ENCODE data around the gene TANGO2. TPM values are rescaled to one million over a fixed set of nuclear protein-coding genes. Genes with fewer than 3 reads are reported as not detected.

TANGO2 gene
- total RNA-seq, 1 donor from 2014 or later: 17.4 TPM

GRCh38 chr22:20009018-20009491 lies 11.9 kb upstream of the TANGO2 start:
- Mint-ChIP-seq H3K4me3 (no peak overlapping the region), H3K9me3 (peaks cover 7% of the 10 kb centered on the region), H3K27ac (no peak overlapping the region), H3K27me3 (no peaks in the 10 kb centered on the region), H3K36me3 (no peaks in the 10 kb centered on the region), H3K4me1 (ENCODE audit: unreplicated experiment) (no peaks in the 10 kb centered on the region)
- TF ChIP-seq, protein P1, sequence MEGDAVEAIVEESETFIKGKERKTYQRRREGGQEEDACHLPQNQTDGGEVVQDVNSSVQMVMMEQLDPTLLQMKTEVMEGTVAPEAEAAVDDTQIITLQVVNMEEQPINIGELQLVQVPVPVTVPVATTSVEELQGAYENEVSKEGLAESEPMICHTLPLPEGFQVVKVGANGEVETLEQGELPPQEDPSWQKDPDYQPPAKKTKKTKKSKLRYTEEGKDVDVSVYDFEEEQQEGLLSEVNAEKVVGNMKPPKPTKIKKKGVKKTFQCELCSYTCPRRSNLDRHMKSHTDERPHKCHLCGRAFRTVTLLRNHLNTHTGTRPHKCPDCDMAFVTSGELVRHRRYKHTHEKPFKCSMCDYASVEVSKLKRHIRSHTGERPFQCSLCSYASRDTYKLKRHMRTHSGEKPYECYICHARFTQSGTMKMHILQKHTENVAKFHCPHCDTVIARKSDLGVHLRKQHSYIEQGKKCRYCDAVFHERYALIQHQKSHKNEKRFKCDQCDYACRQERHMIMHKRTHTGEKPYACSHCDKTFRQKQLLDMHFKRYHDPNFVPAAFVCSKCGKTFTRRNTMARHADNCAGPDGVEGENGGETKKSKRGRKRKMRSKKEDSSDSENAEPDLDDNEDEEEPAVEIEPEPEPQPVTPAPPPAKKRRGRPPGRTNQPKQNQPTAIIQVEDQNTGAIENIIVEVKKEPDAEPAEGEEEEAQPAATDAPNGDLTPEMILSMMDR (conservative IDR thresholded peaks at IDR 0.05): no peak
- no peak for DNase-seq (ENCODE audit: extremely low spot score, unreplicated experiment)

- Mint-ChIP-seq H3K27me3 (peaks cover 5% of the 10 kb centered on the region), H3K4me1 (ENCODE audit: unreplicated experiment) (no peaks in the 10 kb centered on the region), H3K9me3 (peaks cover under 1% of the 10 kb centered on the region), H3K4me3 (no peak overlapping the region), H3K27ac (no peak overlapping the region), H3K36me3 (no peaks in the 10 kb centered on the region)
- no peak for DNase-seq (ENCODE audit: extremely low spot score, unreplicated experiment)
- TF ChIP-seq, protein P1 (conservative IDR thresholded peaks at IDR 0.05): no peak
Measured at GRCh38 chr22:20009582-20010306, 11.2 kb upstream of the TANGO2 start.

DNA sequence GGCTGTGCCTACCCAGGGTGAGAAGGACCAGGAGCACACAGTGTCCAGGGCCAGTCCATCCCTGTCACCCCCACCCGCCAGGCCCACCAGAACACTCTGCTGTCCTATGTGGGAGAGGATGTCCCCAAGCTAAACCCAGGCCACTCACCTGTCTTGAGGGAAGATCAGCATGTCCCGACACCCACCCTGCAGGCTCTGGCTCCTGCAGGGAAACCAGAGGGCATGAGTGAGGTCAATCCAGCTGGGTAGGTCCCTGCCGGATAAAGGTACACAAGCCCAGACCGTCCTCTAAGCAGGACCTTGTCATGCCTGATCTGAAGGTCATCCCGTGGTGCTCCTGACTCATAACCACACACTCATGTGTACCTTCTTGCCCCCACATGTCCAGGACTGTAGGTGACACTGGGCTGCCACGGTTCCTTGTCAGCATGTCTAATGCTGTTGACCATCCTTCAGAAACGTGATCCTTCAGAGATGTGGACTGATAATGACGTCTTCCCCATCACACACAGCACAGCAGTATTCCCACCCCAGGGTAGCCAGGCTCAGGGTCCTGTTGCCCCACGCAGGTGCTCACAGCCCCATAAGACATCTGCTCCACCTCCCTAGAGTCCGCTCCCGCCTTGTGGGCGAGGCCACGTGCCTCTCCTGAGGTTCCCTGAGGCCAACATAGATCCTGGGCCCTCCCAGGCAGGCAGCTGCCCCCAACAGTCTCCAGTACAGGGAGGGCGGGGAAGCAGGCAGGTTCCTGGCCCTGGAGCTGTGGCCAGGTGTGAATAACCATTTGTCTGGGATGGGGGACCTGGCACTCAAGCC lies 10.4 kb upstream of the TANGO2 start:
- no peak for DNase-seq (ENCODE audit: extremely low spot score, unreplicated experiment)
- H3K9me3 Mint-ChIP-seq: no peaks in the 10 kb centered on the region
- TF ChIP-seq, protein P1 (conservative IDR thresholded peaks at IDR 0.05): no peak
- H3K36me3 Mint-ChIP-seq: no peaks in the 10 kb centered on the region
- peak overlapping the region; percentile 48 for H3K27ac Mint-ChIP-seq
- no peak overlapping the region for H3K4me3 Mint-ChIP-seq
- peaks cover 12% of the 10 kb centered on the region for H3K27me3 Mint-ChIP-seq
- H3K4me1 Mint-ChIP-seq (ENCODE audit: unreplicated experiment): no peaks in the 10 kb centered on the region

DNA sequence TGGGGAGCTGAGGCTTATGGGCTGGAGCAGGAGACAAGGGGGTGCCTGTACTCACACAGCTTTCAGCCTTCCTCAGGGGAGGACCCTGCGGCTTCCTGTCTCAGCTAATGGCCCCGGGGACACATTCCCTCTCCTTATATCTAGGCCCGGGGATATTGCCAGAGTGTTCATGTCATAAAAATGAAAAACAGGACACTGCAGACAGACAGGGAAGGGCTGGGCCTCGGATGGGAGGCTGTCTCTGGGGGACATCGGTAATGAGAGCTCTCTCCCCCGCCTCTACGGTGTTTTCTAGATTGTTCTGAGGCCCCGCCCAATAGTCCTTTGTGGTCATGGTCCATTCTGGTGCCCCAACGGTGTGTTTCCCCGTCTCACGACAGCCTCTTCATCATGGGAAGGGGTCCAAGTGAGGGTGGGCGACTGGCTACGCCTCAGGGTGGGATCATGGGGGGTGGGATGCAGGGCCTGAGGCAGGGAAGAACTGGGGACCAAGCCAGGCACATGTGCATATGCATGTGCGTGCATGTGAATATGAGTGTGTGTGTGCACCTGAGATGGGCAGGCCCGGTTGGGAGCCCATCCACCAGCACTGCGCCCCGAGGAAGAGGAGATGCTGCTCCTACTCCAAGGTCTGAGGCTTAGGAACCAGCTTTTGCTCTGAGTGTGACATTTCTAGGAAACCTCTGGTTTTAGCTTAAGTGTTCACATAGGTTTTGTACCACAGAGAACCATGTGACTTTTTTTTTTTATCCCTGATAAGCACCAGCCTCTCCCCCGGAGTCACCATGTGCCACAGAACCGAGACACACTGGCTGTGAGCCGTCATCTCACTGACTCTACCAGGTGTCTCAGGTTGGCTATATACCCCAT lies 9.6 kb upstream of the TANGO2 start:
- H3K27me3 Mint-ChIP-seq: peaks cover 15% of the 10 kb centered on the region
- TF ChIP-seq, protein P1 (conservative IDR thresholded peaks at IDR 0.05): no peak
- H3K4me3 Mint-ChIP-seq: no peak overlapping the region
- H3K9me3 Mint-ChIP-seq: no peaks in the 10 kb centered on the region
- H3K36me3 Mint-ChIP-seq: no peaks in the 10 kb centered on the region
- H3K27ac Mint-ChIP-seq: no peak overlapping the region
- DNase-seq (ENCODE audit: extremely low spot score, unreplicated experiment): no peak
- H3K4me1 Mint-ChIP-seq (ENCODE audit: unreplicated experiment): no peaks in the 10 kb centered on the region

DNA sequence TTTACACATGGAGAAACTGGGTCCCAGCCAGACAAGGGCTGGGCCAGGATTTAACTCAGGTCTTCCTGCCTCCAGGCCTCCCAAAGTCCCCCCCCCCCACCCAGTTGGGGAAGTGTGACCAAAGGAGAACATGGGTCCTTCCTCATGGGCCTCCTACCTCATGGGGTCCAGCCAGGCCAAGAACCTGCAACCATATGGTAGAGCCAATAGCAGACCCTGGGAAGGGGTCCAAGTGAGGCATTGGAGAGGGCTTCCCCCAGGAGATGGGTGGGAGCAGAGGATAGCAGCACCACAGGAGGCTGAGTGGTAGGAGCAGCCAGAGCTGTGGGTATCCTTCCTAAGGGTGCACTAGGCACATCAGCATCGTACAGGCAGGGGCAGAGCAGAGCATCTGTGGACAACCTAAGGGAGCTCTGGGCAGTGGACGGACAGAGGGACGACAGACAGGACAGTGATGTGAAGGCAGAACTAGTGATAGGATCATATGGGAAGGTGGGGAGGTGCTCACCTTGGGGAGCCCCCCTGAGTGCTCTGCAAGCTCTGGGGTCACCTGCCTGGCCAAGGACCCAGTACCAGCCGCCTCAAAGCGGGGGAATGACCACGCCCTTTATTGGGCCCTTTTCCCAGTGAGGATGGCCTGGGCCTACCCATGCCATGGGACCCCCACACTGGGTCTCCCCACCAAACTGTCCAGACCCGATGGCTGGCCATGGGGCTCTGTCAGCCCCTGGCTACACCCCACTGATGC lies 8.7 kb upstream of the TANGO2 start:
- H3K27me3 Mint-ChIP-seq: peaks cover 18% of the 10 kb centered on the region
- DNase-seq (ENCODE audit: extremely low spot score, unreplicated experiment): no peak
- H3K4me1 Mint-ChIP-seq (ENCODE audit: unreplicated experiment): no peaks in the 10 kb centered on the region
- H3K4me3 Mint-ChIP-seq: peak overlapping the region; percentile 20
- no peak overlapping the region for H3K27ac Mint-ChIP-seq
- no peaks in the 10 kb centered on the region for H3K36me3 Mint-ChIP-seq
- H3K9me3 Mint-ChIP-seq: no peaks in the 10 kb centered on the region
- TF ChIP-seq, protein P1 (conservative IDR thresholded peaks at IDR 0.05): no peak
